ENCODE results near the gene RNF144A. TPM values are rescaled to one million over a fixed set of nuclear protein-coding genes. Genes with fewer than 3 reads are reported as not detected.

Gene RNF144A
- total RNA-seq, 1 donor from 2014 or later = 52.8 TPM

- Mint-ChIP-seq H3K27me3 (ENCODE audit: low read depth) (no peaks in the 10 kb centered on the region), H3K36me3 (peaks cover 12% of the 10 kb centered on the region), H3K4me1 (peaks cover 41% of the 10 kb centered on the region), H3K27ac (no peak overlapping the region), H3K9me3 (peaks cover 13% of the 10 kb centered on the region), H3K4me3 (no peak overlapping the region)
- no peak for TF ChIP-seq CTCF (IDR thresholded peaks at IDR 0.05; ENCODE audit: unreplicated experiment)
- DNase-seq (ENCODE audit: low spot score in 2 of 2, unreplicated experiment in 2 of 2) = no peak
These were observed 13.9 kb downstream of the RNF144A start for GRCh38 chr2:6930923-6931647.

- H3K36me3 Mint-ChIP-seq = peaks cover 12% of the 10 kb centered on the region
- H3K27me3 Mint-ChIP-seq (ENCODE audit: low read depth) = no peaks in the 10 kb centered on the region
- no peak overlapping the region for H3K4me3 Mint-ChIP-seq
- no peak for TF ChIP-seq CTCF (IDR thresholded peaks at IDR 0.05; ENCODE audit: unreplicated experiment)
- no peak overlapping the region for H3K27ac Mint-ChIP-seq
- no peak for DNase-seq (ENCODE audit: low spot score in 2 of 2, unreplicated experiment in 2 of 2)
- H3K4me1 Mint-ChIP-seq = peaks cover 34% of the 10 kb centered on the region
- H3K9me3 Mint-ChIP-seq = peaks cover 13% of the 10 kb centered on the region
These were observed 14.5 kb downstream of the RNF144A start for GRCh38 chr2:6931753-6932152.

GRCh38 chr2:6932206-6932605 lies 15.0 kb downstream of the RNF144A start:
- no peak overlapping the region for H3K4me3 Mint-ChIP-seq
- H3K36me3 Mint-ChIP-seq = peaks cover 12% of the 10 kb centered on the region
- no peaks in the 10 kb centered on the region for H3K27me3 Mint-ChIP-seq (ENCODE audit: low read depth)
- no peak for DNase-seq (ENCODE audit: low spot score in 2 of 2, unreplicated experiment in 2 of 2)
- H3K4me1 Mint-ChIP-seq = peaks cover 29% of the 10 kb centered on the region
- H3K9me3 Mint-ChIP-seq = peaks cover 13% of the 10 kb centered on the region
- no peak overlapping the region for H3K27ac Mint-ChIP-seq
- TF ChIP-seq CTCF (IDR thresholded peaks at IDR 0.05; ENCODE audit: unreplicated experiment) = no peak

GRCh38 chr2:6932828-6933227 lies 15.6 kb downstream of the RNF144A start:
- Mint-ChIP-seq H3K36me3 (peaks cover 12% of the 10 kb centered on the region), H3K4me3 (no peak overlapping the region), H3K9me3 (peaks cover 13% of the 10 kb centered on the region), H3K27ac (no peak overlapping the region), H3K4me1 (peaks cover 25% of the 10 kb centered on the region), H3K27me3 (ENCODE audit: low read depth) (no peaks in the 10 kb centered on the region)
- no peak for DNase-seq (ENCODE audit: low spot score in 2 of 2, unreplicated experiment in 2 of 2)
- no peak for TF ChIP-seq CTCF (IDR thresholded peaks at IDR 0.05; ENCODE audit: unreplicated experiment)

GRCh38 chr2:6933911-6934310 lies 16.7 kb downstream of the RNF144A start:
- Mint-ChIP-seq H3K9me3 (peaks cover 13% of the 10 kb centered on the region), H3K27ac (no peak overlapping the region), H3K4me3 (no peak overlapping the region), H3K36me3 (peaks cover 9% of the 10 kb centered on the region), H3K27me3 (ENCODE audit: low read depth) (no peaks in the 10 kb centered on the region), H3K4me1 (peaks cover 16% of the 10 kb centered on the region)
- no peak for TF ChIP-seq CTCF (IDR thresholded peaks at IDR 0.05; ENCODE audit: unreplicated experiment)
- no peak for DNase-seq (ENCODE audit: low spot score in 2 of 2, unreplicated experiment in 2 of 2)
